DND-41 (cell line): ENCODE data around the gene SVIL.

ENCODE experiments used
- ATAC-seq: fragments of 200-7000 bp; cut with Tn5 transposase; 3 replicates; pipeline ENCODE4 v1.9.1; 2021; ENCODE audit warnings: low read depth; ENCODE audit not compliant: insufficient read depth
- DNase-seq: peaks from one replicate; pipeline ENCODE4 v3.0.0-alpha.2; 2020
- H2AFZ ChIP-seq: 2 replicates; pipeline ENCODE4 v1.6.0; 2012; ENCODE audit warnings: low read depth, low read length
- H3K27ac ChIP-seq: 2 replicates; pipeline ENCODE4 v1.5.1; 2012; ENCODE audit warnings: low read length, inconsistent platforms
- H3K27me3 ChIP-seq: fragments of 200-600 bp; sonication (generic); 2 replicates; pipeline ENCODE4 v1.6.0; 2012; ENCODE audit warnings: low read length, mild to moderate bottlenecking, inconsistent platforms; ENCODE audit not compliant: insufficient read depth, poor library complexity
- H3K36me3 ChIP-seq: 2 replicates; pipeline ENCODE4 v1.5.1; 2012; ENCODE audit warnings: low read length, inconsistent platforms; ENCODE audit not compliant: insufficient read depth
- H3K4me1 ChIP-seq: 2 replicates; pipeline ENCODE4 v1.5.1; 2012; ENCODE audit warnings: mild to moderate bottlenecking, low read length; ENCODE audit not compliant: insufficient read depth
- H3K4me2 ChIP-seq: 2 replicates; pipeline ENCODE4 v1.6.0; 2012; ENCODE audit warnings: mild to moderate bottlenecking, moderate library complexity, low read length, inconsistent platforms; ENCODE audit not compliant: insufficient read depth
- H3K4me3 ChIP-seq, 2 experiments: fragments of 200-600 bp in 1 of 2; shearing (Covaris generic) in 1 of 2; 2 replicates each; pipeline ENCODE4 v1.5.1; 2012 to 2016; ENCODE audit warnings: inconsistent platforms in 2 of 2, low read length in 2 of 2, mild to moderate bottlenecking in 2 of 2, low read depth in 1 of 2, moderate library complexity in 1 of 2
- H3K79me2 ChIP-seq: 2 replicates; pipeline ENCODE4 v1.6.0; 2012; ENCODE audit warnings: low read length, inconsistent platforms; ENCODE audit not compliant: insufficient read depth
- H3K9ac ChIP-seq: 2 replicates; pipeline ENCODE4 v1.6.0; 2012; ENCODE audit warnings: low read depth, mild to moderate bottlenecking, inconsistent platforms, low read length, moderate library complexity
- H3K9me3 ChIP-seq: 2 replicates; pipeline ENCODE4 v1.5.1; 2012; ENCODE audit warnings: low read length, moderate library complexity, mild to moderate bottlenecking, inconsistent platforms; ENCODE audit not compliant: insufficient read depth, severe bottlenecking
- H4K20me1 ChIP-seq: 2 replicates; pipeline ENCODE4 v1.6.0; 2012; ENCODE audit warnings: low read length; ENCODE audit not compliant: insufficient read depth
- EZH2 ChIP-seq: IDR thresholded peaks from 3 replicates; pipeline ENCODE4 v1.6.1; 2012; ENCODE audit warnings: borderline replicate concordance, low read depth, mild to moderate bottlenecking, moderate library complexity, low read length, inconsistent platforms; ENCODE audit not compliant: severe bottlenecking
- TF ChIP-seq, protein P1 (sequence below): IDR thresholded peaks from 2 replicates; pipeline ENCODE4 v1.5.1; 2012; ENCODE audit warnings: borderline replicate concordance, low read length, moderate library complexity, mild to moderate bottlenecking; ENCODE audit not compliant: poor library complexity, severe bottlenecking; ENCODE audit errors: extremely low read depth

The SVIL gene

GRCh38 chr10:29676732-29677131 is 42.0 kb upstream of the SVIL start:
- ATAC-seq (no peak), DNase-seq (no peak)
- no peak for TF ChIP-seq EZH2
- TF ChIP-seq, protein P1, sequence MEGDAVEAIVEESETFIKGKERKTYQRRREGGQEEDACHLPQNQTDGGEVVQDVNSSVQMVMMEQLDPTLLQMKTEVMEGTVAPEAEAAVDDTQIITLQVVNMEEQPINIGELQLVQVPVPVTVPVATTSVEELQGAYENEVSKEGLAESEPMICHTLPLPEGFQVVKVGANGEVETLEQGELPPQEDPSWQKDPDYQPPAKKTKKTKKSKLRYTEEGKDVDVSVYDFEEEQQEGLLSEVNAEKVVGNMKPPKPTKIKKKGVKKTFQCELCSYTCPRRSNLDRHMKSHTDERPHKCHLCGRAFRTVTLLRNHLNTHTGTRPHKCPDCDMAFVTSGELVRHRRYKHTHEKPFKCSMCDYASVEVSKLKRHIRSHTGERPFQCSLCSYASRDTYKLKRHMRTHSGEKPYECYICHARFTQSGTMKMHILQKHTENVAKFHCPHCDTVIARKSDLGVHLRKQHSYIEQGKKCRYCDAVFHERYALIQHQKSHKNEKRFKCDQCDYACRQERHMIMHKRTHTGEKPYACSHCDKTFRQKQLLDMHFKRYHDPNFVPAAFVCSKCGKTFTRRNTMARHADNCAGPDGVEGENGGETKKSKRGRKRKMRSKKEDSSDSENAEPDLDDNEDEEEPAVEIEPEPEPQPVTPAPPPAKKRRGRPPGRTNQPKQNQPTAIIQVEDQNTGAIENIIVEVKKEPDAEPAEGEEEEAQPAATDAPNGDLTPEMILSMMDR: no peak
- Histone ChIP-seq H3K79me2 (no peaks in the 10 kb centered on the region), H3K9ac (no peak overlapping the region), H3K27me3 (no peaks in the 10 kb centered on the region), H3K9me3 (peaks cover 32% of the 10 kb centered on the region), H3K4me3 (no peak overlapping the region), H3K36me3 (peaks cover 44% of the 10 kb centered on the region), H3K27ac (no peak overlapping the region), H3K4me1 (peaks cover 4% of the 10 kb centered on the region), H4K20me1 (no peaks in the 10 kb centered on the region), H3K4me2 (no peak overlapping the region), H2AFZ (no peak overlapping the region)

DNA sequence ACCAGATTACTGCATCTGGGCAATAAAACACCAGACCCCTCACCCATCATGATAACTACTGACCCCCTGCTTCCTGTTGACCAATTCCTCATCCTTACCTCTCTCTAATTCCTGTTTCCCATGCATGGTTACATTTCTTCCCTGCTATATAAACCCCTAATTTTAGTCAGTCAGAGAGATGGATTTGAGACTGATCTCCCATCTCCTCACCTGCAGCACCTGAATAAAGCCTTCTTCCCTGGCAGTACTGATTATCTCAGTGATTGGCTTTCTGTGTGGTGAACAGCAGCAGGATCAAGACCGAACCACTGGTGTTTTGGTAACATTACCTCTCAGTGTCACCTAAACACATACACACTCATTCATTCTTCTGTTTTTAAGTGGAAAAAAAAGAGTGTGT is 41.2 kb upstream of the SVIL start:
- H3K9me3 ChIP-seq: peaks cover 32% of the 10 kb centered on the region
- H3K9ac ChIP-seq: no peak overlapping the region
- H3K4me1 ChIP-seq: no peaks in the 10 kb centered on the region
- H3K36me3 ChIP-seq: peaks cover 44% of the 10 kb centered on the region
- no peak overlapping the region for H3K4me2 ChIP-seq
- H3K4me3 ChIP-seq: no peak overlapping the region
- no peak overlapping the region for H2AFZ ChIP-seq
- H3K79me2 ChIP-seq: no peaks in the 10 kb centered on the region
- DNase-seq: no peak
- no peak for ATAC-seq
- H4K20me1 ChIP-seq: no peaks in the 10 kb centered on the region
- TF ChIP-seq EZH2: no peak
- TF ChIP-seq, protein P1: no peak
- no peaks in the 10 kb centered on the region for H3K27me3 ChIP-seq
- H3K27ac ChIP-seq: no peak overlapping the region

GRCh38 chr10:29671968-29672367 is 37.2 kb upstream of the SVIL start:
- Histone ChIP-seq H3K27ac (no peak overlapping the region), H3K79me2 (no peaks in the 10 kb centered on the region), H3K36me3 (peaks cover 25% of the 10 kb centered on the region), H3K4me3 (no peak overlapping the region), H4K20me1 (no peaks in the 10 kb centered on the region), H3K4me1 (no peaks in the 10 kb centered on the region), H2AFZ (no peak overlapping the region), H3K9ac (no peak overlapping the region), H3K27me3 (no peaks in the 10 kb centered on the region), H3K9me3 (peaks cover 22% of the 10 kb centered on the region), H3K4me2 (no peak overlapping the region)
- no peak for TF ChIP-seq EZH2
- TF ChIP-seq, protein P1: no peak
- DNase-seq (no peak), ATAC-seq (no peak)

GRCh38 chr10:29671228-29671780 is 36.5 kb upstream of the SVIL start:
- no peaks in the 10 kb centered on the region for H4K20me1 ChIP-seq
- no peak overlapping the region for H3K27ac ChIP-seq
- H3K9me3 ChIP-seq: peaks cover 16% of the 10 kb centered on the region
- DNase-seq (no peak), ATAC-seq (no peak)
- no peak overlapping the region for H2AFZ ChIP-seq
- peaks cover 20% of the 10 kb centered on the region for H3K36me3 ChIP-seq
- H3K9ac ChIP-seq: no peak overlapping the region
- TF ChIP-seq, protein P1: no peak
- TF ChIP-seq EZH2: no peak
- no peaks in the 10 kb centered on the region for H3K4me1 ChIP-seq
- H3K4me3 ChIP-seq: no peak overlapping the region
- H3K27me3 ChIP-seq: no peaks in the 10 kb centered on the region
- H3K79me2 ChIP-seq: no peaks in the 10 kb centered on the region
- no peak overlapping the region for H3K4me2 ChIP-seq
